ENCODE measurements around the gene KCNJ10.
A peak's percentile ranks its signal among the peaks of the same experiment; 100 is the strongest.

KCNJ10 gene

GRCh38 chr1:160101717-160102522, 32.0 kb upstream of the KCNJ10 start:
- H3K4me2 ChIP-seq (ENCODE audit: low read depth, low read length, poor library complexity, severe bottlenecking): no peak overlapping the region
- peaks cover 8% of the 10 kb centered on the region for H3F3A ChIP-seq (ENCODE audit: insufficient read depth)
- H3K9me2 ChIP-seq (replicated peaks; ENCODE audit: insufficient read depth, low read length): no peaks in the 10 kb centered on the region
- H3K36me3 ChIP-seq (ENCODE audit: low read length): no peaks in the 10 kb centered on the region
- H3K4me3 ChIP-seq (ENCODE audit: insufficient read depth, low read length, poor library complexity, severe bottlenecking): no peak overlapping the region
- H4K20me1 ChIP-seq (ENCODE audit: low read depth, low read length): no peaks in the 10 kb centered on the region
- peak overlapping the region; percentile 30; the same call in 1 of the 2 replicates for H3K9ac ChIP-seq (ENCODE audit: low read length)
- no peaks in the 10 kb centered on the region for H3K79me2 ChIP-seq (ENCODE audit: insufficient read depth, low read length)
- no peaks in the 10 kb centered on the region for H3K27me3 ChIP-seq (ENCODE audit: low read length)
- no peak overlapping the region for H3K27ac ChIP-seq (ENCODE audit: low read depth, low read length)
- H3K9me3 ChIP-seq (ENCODE audit: insufficient read depth, low read length): no peaks in the 10 kb centered on the region
- no peak overlapping the region for H2AFZ ChIP-seq (ENCODE audit: low read depth, low read length, severe bottlenecking)
- no peak for TF ChIP-seq CTCF (IDR thresholded peaks at IDR 0.05; ENCODE audit: insufficient read depth, low read length, poor library complexity, severe bottlenecking)
- no peak for TF ChIP-seq EZH2phosphoT487 (conservative IDR thresholded peaks at IDR 0.05; ENCODE audit: low read length)

- no peaks in the 10 kb centered on the region for H3K9me3 ChIP-seq (ENCODE audit: insufficient read depth, low read length)
- H3K27me3 ChIP-seq (ENCODE audit: low read length): no peaks in the 10 kb centered on the region
- H2AFZ ChIP-seq (ENCODE audit: low read depth, low read length, severe bottlenecking): peak overlapping the region; percentile 97
- no peaks in the 10 kb centered on the region for H3K36me3 ChIP-seq (ENCODE audit: low read length)
- H3K9me2 ChIP-seq (replicated peaks; ENCODE audit: insufficient read depth, low read length): no peaks in the 10 kb centered on the region
- H3K4me3 ChIP-seq (ENCODE audit: insufficient read depth, low read length, poor library complexity, severe bottlenecking): no peak overlapping the region
- H4K20me1 ChIP-seq (ENCODE audit: low read depth, low read length): no peaks in the 10 kb centered on the region
- H3K79me2 ChIP-seq (ENCODE audit: insufficient read depth, low read length): no peaks in the 10 kb centered on the region
- H3K4me2 ChIP-seq (ENCODE audit: low read depth, low read length, poor library complexity, severe bottlenecking): peak overlapping the region; percentile 35
- H3K27ac ChIP-seq (ENCODE audit: low read depth, low read length): no peak overlapping the region
- peak overlapping the region; percentile 30 for H3K9ac ChIP-seq (ENCODE audit: low read length)
- H3F3A ChIP-seq (ENCODE audit: insufficient read depth): peaks cover 8% of the 10 kb centered on the region
- TF ChIP-seq EZH2phosphoT487 (conservative IDR thresholded peaks at IDR 0.05; ENCODE audit: low read length) (no peak), CTCF (IDR thresholded peaks at IDR 0.05; ENCODE audit: insufficient read depth, low read length, poor library complexity, severe bottlenecking) (peak; percentile 94)
Observed at GRCh38 chr1:160101037-160101716, 31.2 kb upstream of the KCNJ10 start.

GRCh38 chr1:160099716-160100375, 29.9 kb upstream of the KCNJ10 start:
- Histone ChIP-seq H2AFZ (ENCODE audit: low read depth, low read length, severe bottlenecking) (no peak overlapping the region), H3K9ac (ENCODE audit: low read length) (peak overlapping the region; percentile 29; the same call in 1 of the 2 replicates), H3K4me3 (ENCODE audit: insufficient read depth, low read length, poor library complexity, severe bottlenecking) (no peak overlapping the region), H3F3A (ENCODE audit: insufficient read depth) (peaks cover 8% of the 10 kb centered on the region), H3K27me3 (ENCODE audit: low read length) (no peaks in the 10 kb centered on the region), H3K9me3 (ENCODE audit: insufficient read depth, low read length) (no peaks in the 10 kb centered on the region), H3K9me2 (replicated peaks; ENCODE audit: insufficient read depth, low read length) (no peaks in the 10 kb centered on the region), H3K4me2 (ENCODE audit: low read depth, low read length, poor library complexity, severe bottlenecking) (no peak overlapping the region), H4K20me1 (ENCODE audit: low read depth, low read length) (no peaks in the 10 kb centered on the region), H3K27ac (ENCODE audit: low read depth, low read length) (no peak overlapping the region), H3K36me3 (ENCODE audit: low read length) (no peaks in the 10 kb centered on the region), H3K79me2 (ENCODE audit: insufficient read depth, low read length) (no peaks in the 10 kb centered on the region)
- TF ChIP-seq EZH2phosphoT487 (conservative IDR thresholded peaks at IDR 0.05; ENCODE audit: low read length): no peak
- no peak for TF ChIP-seq CTCF (IDR thresholded peaks at IDR 0.05; ENCODE audit: insufficient read depth, low read length, poor library complexity, severe bottlenecking)
